Right ventricle myocardium superior (tissue), 1 donor: ENCODE data around the gene EHD4. TPM values are rescaled to one million over a fixed set of nuclear protein-coding genes. Genes with fewer than 3 reads are reported as not detected.

Experiments used
- ATAC-seq: fragments of 200-7000 bp; cut with Tn5 transposase; one replicate; pipeline ENCODE4 v1.9.1; 2020; ENCODE audit warnings: mild to moderate bottlenecking; ENCODE audit not compliant: poor library complexity
- DNase-seq: peaks from one replicate; pipeline ENCODE4 v3.0.0-alpha.2; 2020
- intact Hi-C: fragments of 100-400 bp; cut with DNase I; formaldehyde crosslinking; loops from one replicate; pipeline ENCODE4 v1.11.2; 2022
- long read RNA-seq: library from polyadenylated mRNA; unstranded; transcript quantifications from one replicate; pipeline ENCODE4 v2.0.0, GENCODE V29; 2021
- total RNA-seq: library from RNA; stranded (reverse); fragmentation: NEBNext Ultra II Directional; extraction: Animal tissue kit (Norgen Biotek cat#: 25700); gene quantifications from one replicate; pipeline ENCODE4 v1.2.1, GENCODE V29; 2021
- donor health status: DM: no; HTN: yes; CAD: no; lungs with severe emphysema.

Gene EHD4
- total RNA-seq, result 47.2 TPM
- long read RNA-seq, full-length matches to known transcripts, result 320 of 431 reads
- long read RNA-seq, partial matches to known transcripts, result 36 of 431 reads
- long read RNA-seq, other reads (novel, unspliced or antisense), result 75 of 431 reads

- ATAC-seq (peak; percentile 97), DNase-seq (peak; percentile 100)
- intact Hi-C loops, result no loop called here
Measured at GRCh38 chr15:41972253-41973242, at the start of gene EHD4. TSS of gene EHD4 (minus strand) at chr15:41972557. CDS start at chr15:41972494, 63 bp downstream.

- intact Hi-C loops, result no loop called here
- DNase-seq (no peak), ATAC-seq (no peak)
Measured at GRCh38 chr15:42021593-42021992, 49.2 kb upstream of the EHD4 start.

- intact Hi-C loops, result no loop called here
- DNase-seq (no peak), ATAC-seq (no peak)
Measured at GRCh38 chr15:42020713-42021273, 48.4 kb upstream of the EHD4 start, which contains the start of gene PLA2G4E. TSS of gene PLA2G4E (minus strand) at chr15:42021042. CDS start at chr15:42021030, 12 bp downstream.

- peak; percentile 77 for DNase-seq
- peak; percentile 93 for ATAC-seq
- intact Hi-C loops, result no loop called here
Measured at GRCh38 chr15:42018306-42019224, 46.2 kb upstream of the EHD4 start.

GRCh38 chr15:42016971-42017370 lies 44.6 kb upstream of the EHD4 start:
- intact Hi-C loops, result no loop called here
- no peak for ATAC-seq
- DNase-seq, result no peak

GRCh38 chr15:42014406-42014805 lies 42.0 kb upstream of the EHD4 start:
- ATAC-seq (no peak), DNase-seq (no peak)
- intact Hi-C loops, result no loop called here

- intact Hi-C loops, result no loop called here
- ATAC-seq (no peak), DNase-seq (no peak)
Measured at GRCh38 chr15:42012928-42013482, 40.6 kb upstream of the EHD4 start.

- no peak for DNase-seq
- intact Hi-C loops, result no loop called here
- peak; percentile 30 for ATAC-seq
Measured at GRCh38 chr15:42012241-42012640, 39.9 kb upstream of the EHD4 start.

- intact Hi-C loops, result no loop called here
- ATAC-seq (no peak), DNase-seq (no peak)
Measured at GRCh38 chr15:42011074-42011473, 38.7 kb upstream of the EHD4 start.

- no peak for ATAC-seq
- no peak for DNase-seq
- intact Hi-C loops, result no loop called here
Measured at GRCh38 chr15:42010434-42010833, 38.1 kb upstream of the EHD4 start.

- no peak for ATAC-seq
- intact Hi-C loops, result no loop called here
- DNase-seq, result no peak
Measured at GRCh38 chr15:42009474-42009873, 37.1 kb upstream of the EHD4 start.

- no peak for ATAC-seq
Measured at GRCh38 chr15:42009022-42009421, 36.7 kb upstream of the EHD4 start.

GRCh38 chr15:42007386-42007785 lies 35.0 kb upstream of the EHD4 start:
- intact Hi-C loops, result no loop called here
- no peak for DNase-seq
- ATAC-seq, result no peak

More at GRCh38 chr15:42009022-42009421, 36.7 kb upstream of the EHD4 start:
- intact Hi-C loops, result no loop called here
- DNase-seq, result no peak

GRCh38 chr15:42002333-42002732 lies 30.0 kb upstream of the EHD4 start:
- intact Hi-C loops, result no loop called here
- ATAC-seq (peak; percentile 81), DNase-seq (no peak)

- DNase-seq, result no peak
- intact Hi-C loops, result no loop called here
Measured at GRCh38 chr15:42001236-42001635, 28.9 kb upstream of the EHD4 start.

GRCh38 chr15:41999290-42000285 lies 27.2 kb upstream of the EHD4 start:
- ATAC-seq (no peak), DNase-seq (no peak)
- intact Hi-C loops, result no loop called here

More at GRCh38 chr15:42001236-42001635, 28.9 kb upstream of the EHD4 start:
- ATAC-seq, result no peak

GRCh38 chr15:41997845-41998244 lies 25.5 kb upstream of the EHD4 start:
- DNase-seq (peak; percentile 22), ATAC-seq (no peak)
- intact Hi-C loops, result no loop called here
